SK-N-SH (cell line): ENCODE results near the gene TNIP3.

Experiments used
- CTCF ChIP-seq: fragments of 200-600 bp; sonication (generic); IDR thresholded peaks from 2 replicates; pipeline ENCODE4 v1.6.1; 2017; ENCODE audit warnings: antibody characterized with exemption, mild to moderate bottlenecking, moderate library complexity
- TF ChIP-seq, protein P1 (sequence below): IDR thresholded peaks from 2 replicates; pipeline ENCODE4 v1.4.0; 2012; ENCODE audit warnings: low read depth, borderline replicate concordance

- no peak for TF ChIP-seq CTCF
- TF ChIP-seq, protein P1, sequence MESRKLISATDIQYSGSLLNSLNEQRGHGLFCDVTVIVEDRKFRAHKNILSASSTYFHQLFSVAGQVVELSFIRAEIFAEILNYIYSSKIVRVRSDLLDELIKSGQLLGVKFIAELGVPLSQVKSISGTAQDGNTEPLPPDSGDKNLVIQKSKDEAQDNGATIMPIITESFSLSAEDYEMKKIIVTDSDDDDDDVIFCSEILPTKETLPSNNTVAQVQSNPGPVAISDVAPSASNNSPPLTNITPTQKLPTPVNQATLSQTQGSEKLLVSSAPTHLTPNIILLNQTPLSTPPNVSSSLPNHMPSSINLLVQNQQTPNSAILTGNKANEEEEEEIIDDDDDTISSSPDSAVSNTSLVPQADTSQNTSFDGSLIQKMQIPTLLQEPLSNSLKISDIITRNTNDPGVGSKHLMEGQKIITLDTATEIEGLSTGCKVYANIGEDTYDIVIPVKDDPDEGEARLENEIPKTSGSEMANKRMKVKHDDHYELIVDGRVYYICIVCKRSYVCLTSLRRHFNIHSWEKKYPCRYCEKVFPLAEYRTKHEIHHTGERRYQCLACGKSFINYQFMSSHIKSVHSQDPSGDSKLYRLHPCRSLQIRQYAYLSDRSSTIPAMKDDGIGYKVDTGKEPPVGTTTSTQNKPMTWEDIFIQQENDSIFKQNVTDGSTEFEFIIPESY, result no peak
These were observed 16.4 kb upstream of the TNIP3 start for GRCh38 chr4:121180558-121180957.
